ENCODE results near the gene PHF24.

GRCh38 chr9:34990908-34991606 is 33.0 kb downstream of the PHF24 start:
- no peak for TF ChIP-seq CTCF (IDR thresholded peaks at IDR 0.05 in 4 of 5, conservative IDR thresholded peaks at IDR 0.05 in 1 of 5)
- TF ChIP-seq POLR2A (IDR thresholded peaks at IDR 0.05), result no peak

All from gastrocnemius medialis (tissue), 4 donors.